Right hindlimb (tissue), 1 donor: ENCODE data around the gene ZNF93.
"Not testable (repeated sequence)": the region's sequence is repeated elsewhere in the genome, so short reads cannot be mapped to it uniquely, and the experiment has no call there.

Source experiments
- DNase-seq: peaks from one replicate; pipeline ENCODE4 v3.0.0-alpha.2; 2018

The ZNF93 gene

GRCh38 chr19:19900729-19901444 is at the start of gene ZNF93:
ZNF93 (plus strand) TSS chr19:19900946; CDS start chr19:19901089, 143 bp downstream.
- peak; percentile 98 for DNase-seq

- not testable (repeated sequence) for DNase-seq
Measured at GRCh38 chr19:19851740-19852139, 49.0 kb upstream of the ZNF93 start.

- DNase-seq: no peak
Measured at GRCh38 chr19:19858751-19859150, 42.0 kb upstream of the ZNF93 start.

- peak; percentile 25 for DNase-seq
Measured at GRCh38 chr19:19860756-19861390, 39.9 kb upstream of the ZNF93 start.

GRCh38 chr19:19865750-19866610 is 34.8 kb upstream of the ZNF93 start, which contains the start of gene ZNF253:
ZNF253 (plus strand) TSS chr19:19865882; CDS start chr19:19865997, 115 bp downstream.
- DNase-seq: peak; percentile 98

- DNase-seq: peak; percentile 27
Measured at GRCh38 chr19:19866611-19867248, 34.0 kb upstream of the ZNF93 start.

GRCh38 chr19:19870086-19870485 is 30.7 kb upstream of the ZNF93 start:
- DNase-seq: not testable (repeated sequence)

- DNase-seq: no peak
Measured at GRCh38 chr19:19871932-19872331, 28.8 kb upstream of the ZNF93 start.

GRCh38 chr19:19873381-19873780 is 27.4 kb upstream of the ZNF93 start:
- DNase-seq: no peak

- DNase-seq: no peak
Measured at GRCh38 chr19:19877724-19878123, 23.0 kb upstream of the ZNF93 start.

GRCh38 chr19:19884583-19884982 is 16.2 kb upstream of the ZNF93 start:
- no peak for DNase-seq

- not testable (repeated sequence) for DNase-seq
Measured at GRCh38 chr19:19892055-19892941, 8.4 kb upstream of the ZNF93 start.

- DNase-seq: peak; percentile 38
Measured at GRCh38 chr19:19900139-19900728, 512 bp upstream of the ZNF93 start.

- not testable (repeated sequence) for DNase-seq
Measured at GRCh38 chr19:19907551-19907950, 6.8 kb downstream of the ZNF93 start.

GRCh38 chr19:19909654-19910053 is 8.9 kb downstream of the ZNF93 start:
- DNase-seq: no peak

GRCh38 chr19:19911150-19911549 is 10.4 kb downstream of the ZNF93 start:
- no peak for DNase-seq

GRCh38 chr19:19914596-19914995 is 13.8 kb downstream of the ZNF93 start:
- DNase-seq: no peak

- DNase-seq: not testable (repeated sequence)
Measured at GRCh38 chr19:19930417-19930816, 29.7 kb downstream of the ZNF93 start.

- DNase-seq: not testable (repeated sequence)
Measured at GRCh38 chr19:19933432-19934314, 32.9 kb downstream of the ZNF93 start.

- DNase-seq: no peak
Measured at GRCh38 chr19:19937403-19937802, 36.7 kb downstream of the ZNF93 start.
